Testis (tissue), 2 donors: Measurements from ENCODE around the gene KRCC1.

Source experiments
- CTCF ChIP-seq, 3 experiments: fragments of 450-650 bp in 2 of 3; fragments of 200-600 bp in 1 of 3; sonication (generic) in 1 of 3; IDR thresholded peaks; one replicate each; pipeline ENCODE4 v1.5.1; 2016 to 2019; ENCODE audit warnings: antibody characterized with exemption in 3 of 3, mild to moderate bottlenecking in 2 of 3, moderate library complexity in 1 of 3
- POLR2A ChIP-seq: fragments of 450-650 bp; IDR thresholded peaks from one replicate; pipeline ENCODE4 v1.6.1; 2017; ENCODE audit warnings: antibody characterized with exemption, mild to moderate bottlenecking, moderate library complexity

GRCh38 chr2:88002359-88002707, 53.2 kb downstream of the KRCC1 start:
- TF ChIP-seq POLR2A: no peak
- TF ChIP-seq CTCF (IDR thresholded peaks at IDR 0.05): no peak
